ENCODE results near the gene OLFML2B. TPM values are rescaled to one million over a fixed set of nuclear protein-coding genes. Genes with fewer than 3 reads are reported as not detected.

The OLFML2B gene
- total and polyA plus RNA-seq, 2 experiments from 2014 or later = 1.2 to 2.9 TPM

DNA sequence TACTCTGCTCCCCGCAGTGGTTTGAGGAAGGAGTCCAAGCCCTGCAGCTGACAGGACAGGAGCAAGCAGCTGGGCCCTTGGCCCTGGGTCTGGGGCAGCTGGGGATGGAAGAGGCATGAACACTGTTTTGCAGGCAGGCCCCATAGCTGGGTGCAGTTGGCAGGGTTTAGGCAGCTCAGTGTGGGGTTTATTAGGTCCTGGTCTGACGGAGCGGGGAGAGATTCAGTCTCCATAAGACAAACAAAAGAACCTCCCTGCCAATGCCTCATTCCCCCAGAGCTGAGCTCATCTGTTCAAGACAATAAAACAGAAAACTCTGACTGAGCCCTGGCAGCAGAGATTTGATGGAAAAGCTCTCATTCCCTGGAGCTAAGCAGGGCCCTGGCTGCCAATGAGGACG is 37.3 kb downstream of the OLFML2B start:
- Histone ChIP-seq H3K4me2 (no peak overlapping the region), H3K79me2 (no peaks in the 10 kb centered on the region), H3K4me3 (no peak overlapping the region), H3K36me3 (replicated peaks; ENCODE audit: insufficient read depth, low read depth) (no peaks in the 10 kb centered on the region), H3K9me2 (replicated peaks; ENCODE audit: insufficient read depth) (no peaks in the 10 kb centered on the region), H3K9me3 (ENCODE audit: low read depth) (no peaks in the 10 kb centered on the region), H3K27ac (peak overlapping the region; percentile 40), H3K27me3 (no peaks in the 10 kb centered on the region), H3K4me1 (ENCODE audit: insufficient read depth) (no peaks in the 10 kb centered on the region), H2AFZ (no peak overlapping the region), H4K20me1 (ENCODE audit: insufficient read depth, poor library complexity, severe bottlenecking) (no peaks in the 10 kb centered on the region)
- peak; percentile 39 for DNase-seq (ENCODE audit: low spot score)
- 58% methylated on average over 4 of the region's 4 CpGs for WGBS (ENCODE audit: low lambda C conversion rate, missing lambda C conversion rate)
- TF ChIP-seq EZH2 (IDR thresholded peaks at IDR 0.05; ENCODE audit: borderline replicate concordance) = no peak
- TF ChIP-seq, protein P1, sequence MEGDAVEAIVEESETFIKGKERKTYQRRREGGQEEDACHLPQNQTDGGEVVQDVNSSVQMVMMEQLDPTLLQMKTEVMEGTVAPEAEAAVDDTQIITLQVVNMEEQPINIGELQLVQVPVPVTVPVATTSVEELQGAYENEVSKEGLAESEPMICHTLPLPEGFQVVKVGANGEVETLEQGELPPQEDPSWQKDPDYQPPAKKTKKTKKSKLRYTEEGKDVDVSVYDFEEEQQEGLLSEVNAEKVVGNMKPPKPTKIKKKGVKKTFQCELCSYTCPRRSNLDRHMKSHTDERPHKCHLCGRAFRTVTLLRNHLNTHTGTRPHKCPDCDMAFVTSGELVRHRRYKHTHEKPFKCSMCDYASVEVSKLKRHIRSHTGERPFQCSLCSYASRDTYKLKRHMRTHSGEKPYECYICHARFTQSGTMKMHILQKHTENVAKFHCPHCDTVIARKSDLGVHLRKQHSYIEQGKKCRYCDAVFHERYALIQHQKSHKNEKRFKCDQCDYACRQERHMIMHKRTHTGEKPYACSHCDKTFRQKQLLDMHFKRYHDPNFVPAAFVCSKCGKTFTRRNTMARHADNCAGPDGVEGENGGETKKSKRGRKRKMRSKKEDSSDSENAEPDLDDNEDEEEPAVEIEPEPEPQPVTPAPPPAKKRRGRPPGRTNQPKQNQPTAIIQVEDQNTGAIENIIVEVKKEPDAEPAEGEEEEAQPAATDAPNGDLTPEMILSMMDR (IDR thresholded peaks at IDR 0.05; ENCODE audit: poor library complexity) = no peak
- no peak for TF ChIP-seq EZH2phosphoT487 (IDR thresholded peaks at IDR 0.05; ENCODE audit: low read depth, severe bottlenecking, unreplicated experiment)

DNA sequence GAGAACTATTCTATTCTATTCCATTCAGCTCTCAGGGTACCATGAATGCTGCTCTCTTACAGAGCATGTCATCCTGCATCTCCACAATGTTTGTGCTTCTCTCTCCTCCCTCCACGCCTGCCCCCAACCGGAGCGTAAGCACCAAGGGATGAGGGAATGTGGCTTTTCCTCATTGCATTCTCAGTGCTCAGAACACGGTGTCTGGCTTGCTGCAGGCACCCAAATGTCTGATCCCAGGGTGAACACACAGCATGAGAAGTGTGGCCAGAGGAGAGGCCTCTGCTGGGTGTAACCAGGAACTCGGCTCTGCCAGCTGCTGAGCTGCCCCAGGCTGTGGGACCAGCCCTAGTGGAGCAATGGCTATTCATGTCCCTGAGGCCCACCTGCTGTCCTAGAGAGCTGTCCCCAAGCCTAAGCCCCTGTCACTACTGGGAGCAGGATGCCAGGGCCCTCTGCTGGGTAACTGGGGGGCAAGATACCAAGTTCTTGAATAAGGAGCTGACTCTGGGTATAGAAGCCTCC is 38.3 kb downstream of the OLFML2B start:
- TF ChIP-seq EZH2phosphoT487 (IDR thresholded peaks at IDR 0.05; ENCODE audit: low read depth, severe bottlenecking, unreplicated experiment) = no peak
- no peak for TF ChIP-seq EZH2 (IDR thresholded peaks at IDR 0.05; ENCODE audit: borderline replicate concordance)
- TF ChIP-seq, protein P1 (IDR thresholded peaks at IDR 0.05; ENCODE audit: poor library complexity) = no peak
- Histone ChIP-seq H3K4me1 (ENCODE audit: insufficient read depth) (no peaks in the 10 kb centered on the region), H3K27ac (no peak overlapping the region), H2AFZ (no peak overlapping the region), H3K9me2 (replicated peaks; ENCODE audit: insufficient read depth) (no peaks in the 10 kb centered on the region), H3K4me3 (no peak overlapping the region), H4K20me1 (ENCODE audit: insufficient read depth, poor library complexity, severe bottlenecking) (no peaks in the 10 kb centered on the region), H3K27me3 (no peaks in the 10 kb centered on the region), H3K4me2 (no peak overlapping the region), H3K36me3 (replicated peaks; ENCODE audit: insufficient read depth, low read depth) (no peaks in the 10 kb centered on the region), H3K79me2 (no peaks in the 10 kb centered on the region), H3K9me3 (ENCODE audit: low read depth) (no peaks in the 10 kb centered on the region)
- 86% methylated on average over 5 of the region's 5 CpGs for WGBS (ENCODE audit: low lambda C conversion rate, missing lambda C conversion rate)
- no peak for DNase-seq (ENCODE audit: low spot score)

DNA sequence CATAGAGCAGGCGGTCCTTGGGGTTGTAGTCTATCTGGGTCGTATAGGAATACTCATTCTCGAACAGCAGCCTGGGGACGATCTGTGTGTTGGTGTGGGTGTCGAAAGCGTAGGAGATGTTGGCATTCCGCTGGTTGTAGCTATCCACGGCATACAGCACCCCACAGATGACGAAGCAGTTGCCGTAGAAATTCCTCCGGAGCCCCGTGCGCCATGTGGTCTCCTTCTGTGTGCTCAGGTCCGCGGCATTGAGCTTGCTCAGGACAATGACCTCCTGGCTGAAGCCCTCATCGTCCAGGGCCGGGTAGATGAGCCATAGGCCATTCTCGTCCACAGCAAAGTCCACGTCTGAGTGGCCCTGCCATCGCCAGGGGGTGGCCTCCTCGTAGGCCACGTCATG is 39.9 kb downstream of the OLFML2B start:
- 94% methylated on average over 22 of the region's 22 CpGs for WGBS (ENCODE audit: low lambda C conversion rate, missing lambda C conversion rate)
- Histone ChIP-seq H3K4me3 (no peak overlapping the region), H3K79me2 (no peaks in the 10 kb centered on the region), H3K4me1 (ENCODE audit: insufficient read depth) (no peaks in the 10 kb centered on the region), H3K4me2 (no peak overlapping the region), H4K20me1 (ENCODE audit: insufficient read depth, poor library complexity, severe bottlenecking) (no peaks in the 10 kb centered on the region), H2AFZ (no peak overlapping the region), H3K36me3 (replicated peaks; ENCODE audit: insufficient read depth, low read depth) (no peaks in the 10 kb centered on the region), H3K9me3 (ENCODE audit: low read depth) (no peaks in the 10 kb centered on the region), H3K27me3 (no peaks in the 10 kb centered on the region), H3K9me2 (replicated peaks; ENCODE audit: insufficient read depth) (no peaks in the 10 kb centered on the region), H3K27ac (no peak overlapping the region)
- no peak for DNase-seq (ENCODE audit: low spot score)
- TF ChIP-seq EZH2 (IDR thresholded peaks at IDR 0.05; ENCODE audit: borderline replicate concordance) = no peak
- TF ChIP-seq, protein P1 (IDR thresholded peaks at IDR 0.05; ENCODE audit: poor library complexity) = no peak
- TF ChIP-seq EZH2phosphoT487 (IDR thresholded peaks at IDR 0.05; ENCODE audit: low read depth, severe bottlenecking, unreplicated experiment) = no peak

Measured in hepatocyte (in vitro differentiated cells).